Bone marrow (tissue), 2 donors: Measurements from ENCODE around the gene CHCHD3.

Experiments used
- DNase-seq, 2 donors: peaks; one replicate each; lab custom pipeline; 2025; lab: John Stamatoyannopoulos, UW

CHCHD3 gene

DNA sequence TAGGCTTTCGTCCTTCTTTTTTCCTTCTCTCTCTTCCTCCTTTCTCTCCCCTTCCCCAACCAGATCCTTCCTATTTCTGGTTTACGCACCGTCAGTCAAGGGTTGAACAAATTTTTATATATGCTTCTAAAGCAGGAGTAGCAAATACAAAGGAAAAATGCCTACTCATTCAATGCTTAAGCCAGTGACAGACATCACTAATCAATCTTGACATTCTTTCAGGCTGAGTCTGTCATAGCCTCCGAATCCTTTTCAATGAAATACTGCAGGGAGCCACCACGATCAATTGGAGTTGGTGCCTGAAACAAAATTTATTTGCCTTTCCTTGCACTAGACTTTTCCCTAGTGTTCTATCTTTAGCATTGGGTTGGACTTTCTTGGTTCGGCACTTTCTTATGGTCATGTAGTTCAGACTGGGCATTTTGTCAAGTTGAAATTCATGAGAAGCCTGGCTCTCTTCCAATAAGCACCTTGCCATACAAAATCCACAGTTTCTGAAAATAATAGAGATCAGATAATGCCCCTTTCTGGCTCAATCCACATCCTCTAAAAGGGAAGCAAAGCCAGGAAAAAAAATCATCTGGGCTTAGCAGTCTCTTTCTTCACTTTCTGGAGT is 266.1 kb downstream of the CHCHD3 start:
- no peak for DNase-seq

DNA sequence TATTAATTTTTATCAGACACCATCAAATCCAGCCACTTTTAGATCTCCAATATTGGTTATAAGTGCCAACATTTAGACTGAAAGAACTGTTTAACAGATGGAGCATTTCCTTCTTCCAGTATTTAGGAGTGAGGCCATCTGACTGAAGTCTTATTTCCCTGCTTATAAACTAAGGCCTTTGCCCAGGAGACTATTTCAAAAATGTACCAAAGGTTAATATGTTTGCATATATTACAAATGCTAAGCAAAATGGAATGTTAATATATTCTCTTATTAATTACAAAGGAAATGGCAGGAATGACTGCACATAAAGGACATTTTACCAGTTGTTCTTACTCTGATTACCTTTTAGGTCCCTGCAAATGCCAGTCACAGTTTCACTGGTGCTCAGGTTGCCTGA is 266.8 kb downstream of the CHCHD3 start:
- DNase-seq = no peak

- no peak for DNase-seq
These were observed 271.3 kb downstream of the CHCHD3 start for GRCh38 chr7:132810561-132810960.

GRCh38 chr7:132806834-132807233 is 275.1 kb downstream of the CHCHD3 start:
- no peak for DNase-seq

- DNase-seq = no peak
These were observed 276.1 kb downstream of the CHCHD3 start for GRCh38 chr7:132805766-132806165.

DNA sequence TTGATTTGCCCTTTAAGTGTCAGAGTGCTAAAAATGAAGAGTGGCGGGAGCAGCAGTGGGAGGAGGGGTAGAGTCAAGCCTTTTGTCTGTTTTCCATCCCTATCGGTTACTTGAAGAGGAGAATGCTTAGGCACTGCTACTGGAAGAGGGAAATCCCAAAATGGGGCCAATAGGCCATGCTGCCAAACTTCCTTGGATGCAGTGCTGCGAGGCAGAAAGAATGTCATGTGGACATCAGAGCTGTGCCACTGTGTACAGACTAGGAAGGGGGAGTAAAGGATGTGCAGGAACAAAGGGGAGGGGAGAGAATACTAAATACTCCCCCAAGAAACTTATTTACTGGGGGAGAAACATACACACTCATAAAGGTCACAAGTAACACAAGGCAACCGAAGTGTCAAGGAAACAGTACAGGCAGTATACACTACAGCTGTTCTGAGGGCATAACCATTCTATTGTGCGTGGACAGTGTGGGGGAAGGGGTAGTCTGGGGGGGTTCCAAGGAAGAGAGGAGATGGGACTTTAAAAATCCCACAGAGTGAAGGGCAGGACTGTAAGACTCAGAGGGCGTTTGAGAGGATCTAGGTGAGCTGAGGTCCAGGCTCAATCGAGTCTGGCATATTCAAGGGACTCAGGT is 276.9 kb downstream of the CHCHD3 start:
- no peak for DNase-seq

DNA sequence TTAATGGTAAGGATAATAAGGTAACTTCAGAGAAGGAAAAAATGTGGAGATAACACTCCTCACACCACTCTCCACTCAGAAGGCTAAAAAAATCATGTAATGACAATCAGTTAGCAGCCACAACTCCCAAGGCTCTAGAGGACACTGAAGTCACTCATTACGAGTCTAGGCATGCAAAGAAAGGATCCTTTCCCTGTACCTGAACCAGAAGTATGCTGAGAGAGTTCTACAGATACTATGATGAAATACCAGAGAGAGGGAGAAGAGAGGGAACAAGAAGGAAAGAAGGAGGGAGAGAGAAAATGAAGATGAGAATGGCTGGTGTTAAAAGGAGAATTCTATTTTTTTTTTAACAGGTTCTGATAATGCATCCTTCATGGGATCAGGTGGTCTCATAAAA is 281.4 kb downstream of the CHCHD3 start:
- DNase-seq = no peak

GRCh38 chr7:132799081-132799413 is 282.8 kb downstream of the CHCHD3 start:
- no peak for DNase-seq

GRCh38 chr7:132797152-132797551 is 284.7 kb downstream of the CHCHD3 start:
- no peak for DNase-seq

GRCh38 chr7:132793474-132793873 is 288.4 kb downstream of the CHCHD3 start:
- DNase-seq = no peak

- DNase-seq = no peak
These were observed 290.9 kb downstream of the CHCHD3 start for GRCh38 chr7:132791036-132791435.

DNA sequence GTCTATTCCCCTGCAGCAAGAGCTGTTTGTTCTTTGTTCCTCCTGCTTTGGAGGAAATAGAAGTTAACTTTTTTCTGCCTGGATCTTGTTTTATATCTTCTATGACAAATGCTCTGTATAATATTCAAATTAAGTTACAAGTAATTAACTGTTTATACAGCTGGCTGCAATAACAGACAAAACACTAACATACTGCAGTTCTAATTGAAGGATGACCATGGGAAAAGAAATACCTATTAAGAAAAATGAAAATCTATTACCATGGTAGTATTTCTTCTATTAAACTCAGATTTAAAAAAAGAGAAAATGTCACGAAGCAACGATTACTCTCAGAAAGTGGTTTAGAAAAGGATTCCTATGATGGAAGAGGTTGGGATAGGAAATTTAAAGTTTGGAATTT is 291.8 kb downstream of the CHCHD3 start:
- no peak for DNase-seq

DNA sequence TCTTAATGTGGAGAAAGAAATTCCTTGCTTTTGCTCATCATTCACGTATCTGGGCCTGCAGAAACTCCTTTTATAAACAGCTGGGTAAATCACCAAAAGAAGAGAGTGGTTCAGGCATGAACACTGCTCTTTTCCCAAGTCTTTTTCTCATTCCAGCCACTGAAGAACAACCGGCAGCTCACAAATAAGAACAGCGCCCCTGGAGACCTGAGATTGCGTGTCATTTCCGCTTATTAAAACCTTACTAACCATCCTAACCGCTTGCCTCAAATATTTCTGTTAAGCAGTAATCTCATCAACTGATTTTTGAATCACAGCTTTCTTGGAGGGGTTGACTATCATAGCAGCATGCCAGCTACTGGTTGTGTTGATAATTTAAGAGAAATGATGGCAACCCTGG is 292.6 kb downstream of the CHCHD3 start:
- no peak for DNase-seq

GRCh38 chr7:132785870-132786269 is 296.0 kb downstream of the CHCHD3 start:
- DNase-seq = no peak

GRCh38 chr7:132784406-132784805 is 297.5 kb downstream of the CHCHD3 start:
- DNase-seq = no peak

DNA sequence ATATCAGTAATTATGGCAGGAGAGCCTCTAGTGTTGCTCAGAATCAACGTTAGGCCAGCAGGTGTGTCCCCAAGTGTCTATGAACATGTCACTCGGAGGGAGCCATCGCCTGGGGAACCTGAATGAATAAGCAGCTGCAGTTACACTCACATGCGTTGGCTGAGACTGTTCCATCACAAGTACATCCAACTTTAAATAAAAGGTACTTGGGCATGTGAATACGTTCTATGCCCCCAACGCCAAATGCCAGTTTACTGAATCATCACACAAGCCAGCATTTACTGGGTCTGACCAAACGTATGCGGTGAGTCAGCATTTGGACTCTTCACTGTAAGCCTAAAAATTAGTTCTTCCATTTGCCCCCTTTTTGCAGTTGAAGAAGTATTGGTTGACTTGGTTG is 298.1 kb downstream of the CHCHD3 start:
- no peak for DNase-seq

- DNase-seq = no peak
These were observed 298.9 kb downstream of the CHCHD3 start for GRCh38 chr7:132782777-132783640.

GRCh38 chr7:132780822-132781221 is 301.1 kb downstream of the CHCHD3 start:
- DNase-seq = no peak

DNA sequence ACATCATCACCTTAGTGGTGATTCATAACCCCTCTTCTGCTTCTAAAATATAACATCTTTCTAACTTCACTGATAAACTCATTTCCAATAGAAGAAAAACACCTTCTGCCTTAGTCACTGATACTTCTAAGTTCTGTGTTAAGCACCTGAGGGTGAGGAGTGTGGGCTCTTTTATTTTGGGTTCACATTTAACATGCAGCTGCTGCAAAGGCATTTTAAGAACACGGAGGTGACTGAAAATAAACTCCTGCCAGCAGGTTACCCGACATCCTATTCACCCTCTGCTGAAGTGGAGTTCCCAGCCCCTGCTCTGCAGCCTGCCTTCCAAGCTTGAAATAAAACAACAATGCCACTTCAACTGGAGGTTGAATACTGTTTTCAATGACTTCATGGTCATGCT is 302.7 kb downstream of the CHCHD3 start:
- DNase-seq = no peak

DNA sequence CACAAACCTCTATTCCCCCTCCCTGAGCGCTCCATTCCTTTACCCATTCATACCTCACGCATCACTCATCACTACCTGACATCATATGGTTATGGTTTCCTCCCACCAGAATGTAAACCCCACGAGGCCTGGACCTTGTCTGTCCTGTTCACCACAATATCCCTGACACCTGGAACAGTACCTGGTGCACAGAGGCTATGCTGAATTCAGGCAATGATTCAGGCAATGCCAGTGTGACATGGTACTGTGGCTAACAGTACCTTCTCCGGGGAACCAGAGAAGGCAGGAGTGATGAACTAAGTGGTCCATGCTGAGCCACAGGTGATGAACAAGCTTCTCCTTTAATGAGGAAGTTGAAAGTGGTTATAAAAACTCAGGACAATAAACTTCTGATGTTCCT is 303.1 kb downstream of the CHCHD3 start:
- no peak for DNase-seq

GRCh38 chr7:132777956-132778355 is 303.9 kb downstream of the CHCHD3 start:
- DNase-seq = no peak

DNA sequence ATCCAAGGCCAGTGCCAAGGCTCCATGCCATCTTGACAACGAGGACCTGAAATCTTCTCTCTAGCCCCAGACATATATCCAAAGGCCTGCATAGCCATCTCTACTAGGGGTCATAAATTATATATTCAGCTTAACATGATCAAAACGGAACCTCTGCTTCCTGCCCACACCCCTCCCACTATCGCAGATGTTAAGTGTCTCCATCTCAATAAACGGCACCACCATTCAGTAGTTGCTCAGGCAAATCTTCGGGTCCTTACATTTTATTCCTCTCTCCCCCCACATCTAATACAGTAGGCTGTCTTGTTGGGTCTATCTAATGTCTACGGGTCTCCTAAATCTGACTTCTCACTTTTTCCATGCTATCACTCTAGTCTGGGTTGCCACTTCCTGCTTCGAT is 304.5 kb downstream of the CHCHD3 start:
- DNase-seq = peak in 1 of 2 donors; percentile 48

DNA sequence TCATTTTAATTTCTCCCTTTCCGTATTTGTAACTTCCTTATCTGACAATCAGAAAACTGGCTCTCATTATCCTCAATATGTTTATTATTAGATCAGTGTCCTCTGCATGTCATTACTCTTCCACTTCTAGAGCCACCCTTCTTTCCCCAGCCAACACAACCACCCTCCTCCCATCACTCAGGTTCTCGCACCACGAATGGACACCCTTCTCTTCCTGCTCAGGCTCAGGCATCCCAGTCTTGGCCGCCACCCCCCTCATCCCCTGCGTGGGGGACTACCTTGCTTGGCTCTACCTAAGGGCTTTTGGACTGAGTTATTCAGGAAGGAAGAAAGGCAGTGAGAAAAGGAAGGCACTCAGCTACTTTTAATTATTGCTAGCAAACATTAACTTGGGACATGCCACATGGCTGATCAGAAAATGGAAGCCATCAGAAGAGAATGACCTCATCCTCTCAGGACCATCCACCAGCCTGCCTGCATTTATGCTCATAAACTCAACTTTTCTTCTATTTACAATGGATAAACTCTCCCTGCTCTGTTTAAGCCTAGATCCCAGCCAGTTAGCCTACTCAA is 305.8 kb downstream of the CHCHD3 start:
- DNase-seq = no peak
